MM.1S (cell line): ENCODE measurements around the gene SNX5.

Source experiments
- DNase-seq: peaks from one replicate; pipeline ENCODE4 v3.0.0-alpha.2; 2015
- H2AFZ ChIP-seq: fragments of 300-600 bp; sonication (generic); 2 replicates; pipeline ENCODE4 v1.6.0; 2016; ENCODE audit warnings: antibody characterized with exemption, low read length
- H3F3A ChIP-seq: fragments of 300-600 bp; sonication (generic); 2 replicates; pipeline ENCODE4 v1.6.1; 2016; ENCODE audit warnings: mild to moderate bottlenecking, antibody characterized with exemption, low read length, moderate library complexity, mixed read lengths; ENCODE audit not compliant: insufficient read depth
- H3K27ac ChIP-seq: fragments of 300-600 bp; sonication (generic); 2 replicates; pipeline ENCODE4 v1.5.1; 2016; ENCODE audit warnings: mild to moderate bottlenecking, low read length
- H3K27me3 ChIP-seq: fragments of 300-600 bp; sonication (generic); replicated peaks from 2 replicates; pipeline ENCODE4 v1.6.0; 2016; ENCODE audit warnings: low read length; ENCODE audit not compliant: insufficient read depth
- H3K36me3 ChIP-seq: fragments of 300-600 bp; sonication (generic); replicated peaks from 2 replicates; pipeline ENCODE4 v1.6.1; 2016; ENCODE audit warnings: mild to moderate bottlenecking, low read length, mixed read lengths; ENCODE audit not compliant: insufficient read depth
- H3K4me1 ChIP-seq: fragments of 300-600 bp; sonication (generic); 2 replicates; pipeline ENCODE4 v1.6.1; 2016; ENCODE audit warnings: low read length, mixed read lengths
- H3K4me2 ChIP-seq: fragments of 300-600 bp; sonication (generic); 2 replicates; pipeline ENCODE4 v1.6.0; 2016; ENCODE audit warnings: low read depth, low read length
- H3K4me3 ChIP-seq: fragments of 300-600 bp; sonication (generic); 2 replicates; pipeline ENCODE4 v1.5.1; 2016; ENCODE audit warnings: low read length, mixed read lengths
- H3K79me2 ChIP-seq: fragments of 300-600 bp; sonication (generic); 2 replicates; pipeline ENCODE4 v1.6.1; 2016; ENCODE audit warnings: mixed run types, low read length, mixed read lengths
- H3K9ac ChIP-seq: fragments of 300-600 bp; sonication (generic); 2 replicates; pipeline ENCODE4 v1.6.1; 2016; ENCODE audit warnings: low read length, mixed read lengths
- H3K9me2 ChIP-seq: fragments of 300-600 bp; sonication (generic); replicated peaks from 2 replicates; pipeline ENCODE4 v1.6.1; 2016; ENCODE audit warnings: mild to moderate bottlenecking, low read length, mixed read lengths; ENCODE audit not compliant: insufficient read depth
- H3K9me3 ChIP-seq: fragments of 300-600 bp; sonication (generic); replicated peaks from 2 replicates; pipeline ENCODE4 v1.6.1; 2016; ENCODE audit warnings: mild to moderate bottlenecking, low read length, mixed read lengths; ENCODE audit not compliant: insufficient read depth
- H4K20me1 ChIP-seq: fragments of 300-600 bp; sonication (generic); 2 replicates; pipeline ENCODE4 v1.6.1; 2016; ENCODE audit warnings: mild to moderate bottlenecking, low read length, moderate library complexity, mixed read lengths; ENCODE audit not compliant: insufficient read depth
- CTCF ChIP-seq: fragments of 300-600 bp; sonication (generic); IDR thresholded peaks from 2 replicates; pipeline ENCODE4 v1.5.1; 2016; ENCODE audit warnings: antibody characterized with exemption, low read length, mixed read lengths
- EZH2 ChIP-seq: fragments of 300-600 bp; sonication (generic); optimal IDR thresholded peaks from 2 replicates; pipeline ENCODE3; 2017; ENCODE audit warnings: low read depth, mild to moderate bottlenecking, antibody characterized with exemption, low read length, mixed read lengths
- EZH2phosphoT487 ChIP-seq: fragments of 300-600 bp; sonication (generic); IDR thresholded peaks from 2 replicates; pipeline ENCODE4 v1.6.1; 2018; ENCODE audit warnings: antibody characterized with exemption, low read length

Gene SNX5

GRCh38 chr20:17993546-17993945 is 25.0 kb upstream of the SNX5 start:
- TF ChIP-seq CTCF: no peak
- no peak for TF ChIP-seq EZH2
- TF ChIP-seq EZH2phosphoT487: no peak
- no peak overlapping the region for H3K27ac ChIP-seq
- H3K9ac ChIP-seq: no peak overlapping the region

GRCh38 chr20:17992847-17993513 is 24.4 kb upstream of the SNX5 start:
- no peak overlapping the region for H2AFZ ChIP-seq
- no peak overlapping the region for H3K4me2 ChIP-seq
- H3F3A ChIP-seq: no peaks in the 10 kb centered on the region
- TF ChIP-seq EZH2: no peak
- TF ChIP-seq EZH2phosphoT487: no peak
- TF ChIP-seq CTCF: no peak
- H3K9me2 ChIP-seq: no peaks in the 10 kb centered on the region
- DNase-seq: no peak
- 0 out of 2 replicates have a peak, but pooled peaks cover 3% of the 10 kb centered on the region for H3K4me1 ChIP-seq
- no peak overlapping the region for H3K9ac ChIP-seq
- H3K79me2 ChIP-seq: no peaks in the 10 kb centered on the region
- H3K4me3 ChIP-seq: no peak overlapping the region
- no peaks in the 10 kb centered on the region for H3K27me3 ChIP-seq
- no peaks in the 10 kb centered on the region for H4K20me1 ChIP-seq
- no peak overlapping the region for H3K27ac ChIP-seq
- H3K9me3 ChIP-seq: no peaks in the 10 kb centered on the region
- H3K36me3 ChIP-seq: no peaks in the 10 kb centered on the region

More at GRCh38 chr20:17993546-17993945, 25.0 kb upstream of the SNX5 start:
- Histone ChIP-seq H3K9me2 (no peaks in the 10 kb centered on the region), H3K27me3 (no peaks in the 10 kb centered on the region), H4K20me1 (no peaks in the 10 kb centered on the region), H3F3A (no peaks in the 10 kb centered on the region), H2AFZ (no peak overlapping the region), H3K79me2 (no peaks in the 10 kb centered on the region), H3K4me1 (0 out of 2 replicates have a peak, but pooled peaks cover 3% of the 10 kb centered on the region), H3K9me3 (no peaks in the 10 kb centered on the region), H3K4me2 (no peak overlapping the region), H3K36me3 (no peaks in the 10 kb centered on the region), H3K4me3 (no peak overlapping the region)
- no peak for DNase-seq

- 0 out of 2 replicates have a peak, but pooled peaks cover 3% of the 10 kb centered on the region for H3K4me1 ChIP-seq
- TF ChIP-seq EZH2 (no peak), CTCF (no peak)
- no peaks in the 10 kb centered on the region for H3K36me3 ChIP-seq
- DNase-seq: no peak
- no peaks in the 10 kb centered on the region for H4K20me1 ChIP-seq
- no peak overlapping the region for H3K4me2 ChIP-seq
- H3F3A ChIP-seq: no peaks in the 10 kb centered on the region
- no peaks in the 10 kb centered on the region for H3K9me3 ChIP-seq
- H3K79me2 ChIP-seq: no peaks in the 10 kb centered on the region
- no peaks in the 10 kb centered on the region for H3K9me2 ChIP-seq
- no peak overlapping the region for H3K27ac ChIP-seq
- no peak overlapping the region for H2AFZ ChIP-seq
- no peaks in the 10 kb centered on the region for H3K27me3 ChIP-seq
- H3K9ac ChIP-seq: no peak overlapping the region
- no peak overlapping the region for H3K4me3 ChIP-seq
Measured at GRCh38 chr20:17992224-17992637, 23.6 kb upstream of the SNX5 start.
